Measurements from ENCODE around the gene MINDY4.
A peak's percentile ranks its signal among the peaks of the same experiment; 100 is the strongest.

The MINDY4 gene

GRCh38 chr7:30907527-30908267 lies 136.5 kb downstream of the MINDY4 start:
- Histone ChIP-seq H3K9me2 (replicated peaks; ENCODE audit: insufficient read depth, low read length) (no peaks in the 10 kb centered on the region), H3K27me3 (ENCODE audit: low read length) (no peaks in the 10 kb centered on the region), H3K4me3 (ENCODE audit: insufficient read depth, low read length, poor library complexity, severe bottlenecking) (no peak overlapping the region), H3K4me2 (ENCODE audit: low read depth, low read length, poor library complexity, severe bottlenecking) (no peak overlapping the region), H3K36me3 (ENCODE audit: low read length) (no peaks in the 10 kb centered on the region), H3K9ac (ENCODE audit: low read length) (no peak overlapping the region), H3K27ac (ENCODE audit: low read depth, low read length) (no peak overlapping the region), H4K20me1 (ENCODE audit: low read depth, low read length) (no peaks in the 10 kb centered on the region), H3K79me2 (ENCODE audit: insufficient read depth, low read length) (no peaks in the 10 kb centered on the region), H3F3A (ENCODE audit: insufficient read depth) (no peaks in the 10 kb centered on the region), H3K9me3 (ENCODE audit: insufficient read depth, low read length) (no peaks in the 10 kb centered on the region), H2AFZ (ENCODE audit: low read depth, low read length, severe bottlenecking) (no peak overlapping the region)
- TF ChIP-seq EZH2phosphoT487 (conservative IDR thresholded peaks at IDR 0.05; ENCODE audit: low read length) (no peak), CTCF (IDR thresholded peaks at IDR 0.05; ENCODE audit: insufficient read depth, low read length, poor library complexity, severe bottlenecking) (no peak)

GRCh38 chr7:30908681-30909080 lies 137.5 kb downstream of the MINDY4 start:
- H4K20me1 ChIP-seq (ENCODE audit: low read depth, low read length), result no peaks in the 10 kb centered on the region
- no peaks in the 10 kb centered on the region for H3K36me3 ChIP-seq (ENCODE audit: low read length)
- H3F3A ChIP-seq (ENCODE audit: insufficient read depth), result no peaks in the 10 kb centered on the region
- H3K4me2 ChIP-seq (ENCODE audit: low read depth, low read length, poor library complexity, severe bottlenecking), result no peak overlapping the region
- H3K79me2 ChIP-seq (ENCODE audit: insufficient read depth, low read length), result no peaks in the 10 kb centered on the region
- no peak overlapping the region for H3K27ac ChIP-seq (ENCODE audit: low read depth, low read length)
- TF ChIP-seq EZH2phosphoT487 (conservative IDR thresholded peaks at IDR 0.05; ENCODE audit: low read length), result no peak
- TF ChIP-seq CTCF (IDR thresholded peaks at IDR 0.05; ENCODE audit: insufficient read depth, low read length, poor library complexity, severe bottlenecking), result peak; percentile 55
- no peak overlapping the region for H2AFZ ChIP-seq (ENCODE audit: low read depth, low read length, severe bottlenecking)
- no peaks in the 10 kb centered on the region for H3K27me3 ChIP-seq (ENCODE audit: low read length)
- H3K9ac ChIP-seq (ENCODE audit: low read length), result no peak overlapping the region
- H3K9me2 ChIP-seq (replicated peaks; ENCODE audit: insufficient read depth, low read length), result no peaks in the 10 kb centered on the region
- no peaks in the 10 kb centered on the region for H3K9me3 ChIP-seq (ENCODE audit: insufficient read depth, low read length)
- H3K4me3 ChIP-seq (ENCODE audit: insufficient read depth, low read length, poor library complexity, severe bottlenecking), result no peak overlapping the region

GRCh38 chr7:30909431-30909830 lies 138.2 kb downstream of the MINDY4 start:
- H3K4me2 ChIP-seq (ENCODE audit: low read depth, low read length, poor library complexity, severe bottlenecking), result no peak overlapping the region
- H3K9me3 ChIP-seq (ENCODE audit: insufficient read depth, low read length), result no peaks in the 10 kb centered on the region
- H2AFZ ChIP-seq (ENCODE audit: low read depth, low read length, severe bottlenecking), result no peak overlapping the region
- H3K79me2 ChIP-seq (ENCODE audit: insufficient read depth, low read length), result no peaks in the 10 kb centered on the region
- no peaks in the 10 kb centered on the region for H3K9me2 ChIP-seq (replicated peaks; ENCODE audit: insufficient read depth, low read length)
- H3K9ac ChIP-seq (ENCODE audit: low read length), result no peak overlapping the region
- no peaks in the 10 kb centered on the region for H3F3A ChIP-seq (ENCODE audit: insufficient read depth)
- TF ChIP-seq EZH2phosphoT487 (conservative IDR thresholded peaks at IDR 0.05; ENCODE audit: low read length) (no peak), CTCF (IDR thresholded peaks at IDR 0.05; ENCODE audit: insufficient read depth, low read length, poor library complexity, severe bottlenecking) (no peak)
- H3K27me3 ChIP-seq (ENCODE audit: low read length), result no peaks in the 10 kb centered on the region
- no peak overlapping the region for H3K4me3 ChIP-seq (ENCODE audit: insufficient read depth, low read length, poor library complexity, severe bottlenecking)
- no peak overlapping the region for H3K27ac ChIP-seq (ENCODE audit: low read depth, low read length)
- no peaks in the 10 kb centered on the region for H4K20me1 ChIP-seq (ENCODE audit: low read depth, low read length)
- no peaks in the 10 kb centered on the region for H3K36me3 ChIP-seq (ENCODE audit: low read length)

Data from SU-DHL-6 (cell line).